Measurements from ENCODE around the gene LBP. TPM values are rescaled to one million over a fixed set of nuclear protein-coding genes. Genes with fewer than 3 reads are reported as not detected.
"Not testable (repeated sequence)": the region's sequence is repeated elsewhere in the genome, so short reads cannot be mapped to it uniquely, and the experiment has no call there.

LBP gene
- polyA plus RNA-seq, 4 donors, result 0.04 to 0.10 (median 0.08) TPM; not detected in 1

DNA sequence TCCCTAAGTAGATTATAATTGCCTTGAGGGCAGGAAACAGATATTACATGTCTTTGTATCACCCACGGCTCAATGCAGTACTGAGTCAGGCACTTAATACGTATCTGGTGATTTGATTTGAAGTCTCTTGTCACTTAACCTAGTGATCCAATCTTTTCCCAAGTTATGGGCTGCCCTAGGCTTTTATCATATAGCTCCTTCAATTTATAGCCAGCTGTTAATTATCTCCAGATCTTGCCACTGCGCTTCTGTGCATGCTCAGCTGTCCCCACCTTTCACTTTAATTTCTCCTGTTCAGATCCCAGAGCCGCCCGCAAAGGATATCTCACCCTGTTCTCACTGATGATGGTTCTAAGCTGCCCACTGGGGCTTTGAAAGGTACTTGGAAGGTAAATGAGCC, 47.0 kb downstream of the LBP start:
- DNase-seq (ENCODE audit: low read depth in 4 of 4, low spot score in 3 of 4), result no peak

GRCh38 chr20:38395165-38395564, 48.9 kb downstream of the LBP start:
- no peak for DNase-seq (ENCODE audit: low read depth in 4 of 4, low spot score in 3 of 4)

DNA sequence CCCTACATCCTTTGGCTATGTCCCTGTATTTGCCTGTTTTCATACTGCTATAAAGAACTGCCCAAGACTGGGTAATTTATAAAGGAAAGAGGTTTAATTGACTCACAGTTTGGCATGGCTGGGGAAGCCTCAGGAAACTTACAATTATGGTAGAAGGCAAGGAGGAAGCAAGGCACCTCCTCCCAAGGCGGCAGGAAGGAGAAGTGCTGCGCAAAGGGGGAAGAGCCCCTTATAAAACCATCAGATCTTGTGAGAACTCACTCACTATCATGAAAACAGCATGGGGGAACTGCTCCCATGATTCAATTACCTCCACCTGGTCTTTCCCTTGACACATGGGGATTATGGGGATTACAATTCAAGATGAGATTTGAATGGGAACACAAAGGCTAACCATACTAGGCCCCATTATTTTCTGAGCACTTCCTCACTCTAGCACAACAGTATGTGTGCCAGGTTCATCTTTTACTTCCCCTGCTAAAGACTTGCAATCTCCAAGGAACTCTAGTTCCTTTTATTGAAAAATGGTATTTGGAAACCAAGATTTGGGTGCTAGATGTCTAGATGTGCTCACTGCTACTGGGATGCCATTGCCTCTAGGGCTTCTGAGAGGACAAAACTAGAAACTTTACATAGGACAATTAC, 49.6 kb downstream of the LBP start:
- DNase-seq (ENCODE audit: low read depth in 4 of 4, low spot score in 3 of 4), result not testable (repeated sequence)

GRCh38 chr20:38402089-38402488, 55.8 kb downstream of the LBP start:
- DNase-seq (ENCODE audit: low read depth in 4 of 4, low spot score in 3 of 4), result no peak

DNA sequence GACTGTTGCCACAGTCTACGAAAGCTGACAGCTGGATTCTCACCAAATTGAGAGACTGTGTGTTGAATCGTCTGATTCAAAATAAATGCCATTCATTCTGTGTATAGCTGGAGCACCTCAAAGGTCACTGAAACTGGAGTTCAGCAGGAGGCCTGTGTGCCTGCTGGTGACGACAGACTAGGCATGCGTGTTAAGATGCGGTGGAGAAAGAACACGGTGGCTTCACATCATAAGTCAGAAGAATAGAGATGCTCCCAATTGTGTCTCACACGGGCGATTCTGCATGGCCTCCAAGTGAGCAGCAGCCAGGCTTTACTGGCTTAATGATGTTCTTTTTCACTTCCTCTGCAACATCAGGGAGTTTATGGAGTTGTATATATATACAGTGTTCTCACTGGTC, 56.5 kb downstream of the LBP start:
- no peak for DNase-seq (ENCODE audit: low read depth in 4 of 4, low spot score in 3 of 4)

GRCh38 chr20:38404016-38404415, 57.7 kb downstream of the LBP start:
- DNase-seq (ENCODE audit: low read depth in 4 of 4, low spot score in 3 of 4), result no peak

DNA sequence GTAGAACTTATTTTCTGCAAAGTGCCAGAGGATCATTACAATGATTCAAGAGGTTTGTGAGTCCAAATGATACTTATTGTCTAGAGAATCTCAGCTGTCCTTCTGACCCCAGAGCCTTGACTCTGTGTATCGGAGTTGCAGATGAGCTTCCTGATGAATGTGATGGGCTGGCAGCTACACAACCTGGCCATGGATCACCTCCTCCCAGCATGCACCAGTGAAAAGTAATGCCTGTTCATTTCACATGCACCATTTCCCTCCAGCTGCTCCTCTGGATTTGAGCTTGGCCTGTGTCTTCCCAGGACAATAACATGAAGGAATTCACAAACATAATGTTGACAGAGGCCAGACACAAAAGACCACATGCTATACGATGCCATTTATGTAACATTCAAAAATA, 58.9 kb downstream of the LBP start:
- no peak for DNase-seq (ENCODE audit: low read depth in 4 of 4, low spot score in 3 of 4)

DNA sequence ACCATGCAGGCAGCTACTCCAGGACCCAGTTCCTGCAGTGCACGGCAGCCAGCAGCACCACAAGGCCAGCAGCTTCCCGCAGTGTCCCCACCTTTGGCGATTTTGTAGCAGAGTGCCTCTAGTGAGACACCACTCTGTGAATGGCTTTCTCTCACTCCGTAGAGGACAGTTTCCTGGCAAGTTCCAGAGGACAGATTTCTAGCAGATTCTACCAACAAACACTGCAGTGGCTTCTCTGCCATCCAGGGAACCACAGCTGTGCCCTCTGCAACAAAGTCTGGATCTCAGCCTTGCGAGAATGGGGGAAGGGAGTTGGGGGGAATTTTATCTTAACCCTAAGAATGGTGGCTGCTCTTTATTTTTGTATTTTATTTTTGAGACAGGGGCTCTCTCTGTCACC, 60.2 kb downstream of the LBP start:
- DNase-seq (ENCODE audit: low read depth in 4 of 4, low spot score in 3 of 4), result no peak

DNA sequence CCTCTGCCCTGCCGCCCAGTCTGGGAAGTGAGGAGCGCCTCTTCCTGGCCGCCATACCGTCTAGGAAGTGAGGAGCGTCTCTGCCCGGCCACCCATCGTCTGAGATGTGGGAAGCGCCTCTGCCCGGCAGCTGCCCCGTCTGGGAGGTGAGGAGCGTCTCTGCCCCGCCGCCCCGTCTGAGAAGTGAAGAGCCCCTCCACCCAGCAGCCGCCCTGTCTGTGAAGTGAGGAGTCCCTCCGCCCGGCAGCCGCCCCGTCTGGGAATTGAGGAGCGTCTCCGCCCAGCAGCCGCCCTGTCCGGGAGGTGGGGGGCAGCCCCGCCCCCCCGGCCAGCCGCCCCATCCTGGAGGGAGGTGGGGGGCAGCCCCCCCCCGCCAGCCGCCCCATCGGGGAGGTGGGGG, 61.0 kb downstream of the LBP start:
- DNase-seq (ENCODE audit: low read depth in 4 of 4, low spot score in 3 of 4), result no peak

DNA sequence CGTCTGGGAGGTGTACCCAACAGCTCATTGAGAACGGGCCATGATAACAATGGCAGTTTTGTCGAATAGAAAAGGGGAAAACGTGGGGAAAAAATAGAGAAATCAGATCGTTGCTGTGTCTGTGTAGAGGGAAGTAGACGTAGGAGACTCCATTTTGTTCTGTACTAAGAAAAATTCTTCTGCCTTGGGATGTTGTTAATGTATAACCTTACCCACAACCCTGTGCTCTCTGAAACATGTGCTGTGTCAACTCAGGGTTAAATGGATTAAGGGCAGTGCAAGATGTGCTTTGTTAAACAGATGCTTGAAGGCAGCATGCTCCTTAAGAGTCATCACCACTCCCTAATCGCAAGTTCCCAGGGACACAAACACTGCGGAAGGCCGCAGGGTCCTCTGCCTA, 61.5 kb downstream of the LBP start:
- DNase-seq (ENCODE audit: low read depth in 4 of 4, low spot score in 3 of 4), result not testable (repeated sequence)

GRCh38 chr20:38412877-38413577, 66.7 kb downstream of the LBP start:
- DNase-seq (ENCODE audit: low read depth in 4 of 4, low spot score in 3 of 4), result no peak

GRCh38 chr20:38414769-38415450, 68.6 kb downstream of the LBP start:
- no peak for DNase-seq (ENCODE audit: low read depth in 4 of 4, low spot score in 3 of 4)

DNA sequence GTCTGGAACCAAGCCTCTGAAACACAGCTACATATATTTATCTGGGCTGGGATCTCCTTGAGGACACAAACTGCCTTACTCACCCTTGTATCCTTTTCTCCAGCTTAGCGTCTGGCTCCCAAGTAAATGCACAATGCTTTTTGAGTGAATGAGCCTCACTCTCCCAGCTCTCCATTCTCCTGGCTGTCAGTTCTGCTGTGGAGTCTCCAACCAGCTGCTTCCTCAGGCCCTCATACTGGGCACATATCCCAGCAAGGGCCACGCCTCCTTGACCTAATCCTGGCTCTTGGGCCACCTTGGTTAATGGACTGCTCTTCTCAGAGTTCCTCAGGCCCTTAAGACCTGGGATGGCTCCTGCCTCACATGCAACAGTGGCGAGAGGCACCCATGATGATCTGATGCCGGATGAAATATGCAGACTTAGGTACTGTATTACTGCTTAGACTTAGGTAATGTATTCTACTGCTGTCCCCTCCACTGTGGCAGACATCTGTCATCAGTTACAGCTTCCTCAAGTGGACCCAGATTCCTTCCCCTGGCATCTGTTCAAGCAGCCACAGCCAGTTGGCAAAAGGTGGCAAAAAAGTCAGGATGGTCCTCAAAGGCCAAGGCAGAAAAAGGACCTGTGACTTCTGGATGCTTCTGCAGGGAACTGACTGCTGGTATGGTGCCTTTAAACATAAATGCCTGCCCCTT, 72.4 kb downstream of the LBP start:
- no peak for DNase-seq (ENCODE audit: low read depth in 4 of 4, low spot score in 3 of 4)

GRCh38 chr20:38420388-38421085, 74.3 kb downstream of the LBP start:
- no peak for DNase-seq (ENCODE audit: low read depth in 4 of 4, low spot score in 3 of 4)

DNA sequence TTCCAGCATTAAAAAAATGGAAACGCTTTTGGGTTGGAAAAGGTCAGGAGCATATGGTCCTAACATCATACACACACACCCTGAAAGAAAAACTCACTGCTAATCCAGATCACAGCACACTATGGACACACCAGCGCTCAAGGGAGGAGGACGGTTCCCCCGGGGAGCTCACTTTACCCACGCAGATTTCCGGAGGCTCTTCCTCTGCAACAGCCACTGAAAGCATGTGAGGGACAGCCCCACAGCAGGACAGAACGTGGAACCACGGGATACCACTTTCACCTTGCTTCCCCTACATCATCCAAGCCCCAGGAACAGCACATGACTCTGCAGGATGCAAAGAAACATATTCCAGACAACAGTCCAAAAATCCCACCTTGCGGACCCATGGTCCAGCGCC, 75.6 kb downstream of the LBP start:
- no peak for DNase-seq (ENCODE audit: low read depth in 4 of 4, low spot score in 3 of 4)

DNA sequence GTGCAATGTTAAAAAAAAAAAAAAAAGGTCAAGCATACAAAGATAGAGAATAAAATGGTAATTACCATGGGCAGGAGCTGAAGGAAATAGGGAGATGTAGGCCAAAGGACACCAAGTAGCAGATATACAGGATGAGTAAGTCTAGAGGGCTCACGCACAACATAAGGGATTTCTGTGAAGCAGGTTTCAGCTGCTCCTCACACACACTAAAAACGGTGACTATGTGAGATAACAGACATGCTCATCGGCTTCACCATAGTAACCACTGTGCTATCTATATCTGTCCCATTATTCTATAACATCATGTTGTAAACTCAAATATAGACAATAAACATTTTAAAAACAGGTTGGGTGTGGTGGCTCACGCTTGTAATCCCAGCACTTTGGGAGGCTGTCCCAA, 77.3 kb downstream of the LBP start:
- DNase-seq (ENCODE audit: low read depth in 4 of 4, low spot score in 3 of 4), result no peak

- DNase-seq (ENCODE audit: low read depth in 4 of 4, low spot score in 3 of 4), result no peak
These were observed 78.1 kb downstream of the LBP start for GRCh38 chr20:38424401-38424800.

GRCh38 chr20:38426006-38426897, 80.0 kb downstream of the LBP start:
- no peak for DNase-seq (ENCODE audit: low read depth in 4 of 4, low spot score in 3 of 4)

Measured in right renal pelvis (tissue), 4 donors.